NCI-H748 treated with DMSO at 0.1 percent for 48 hours (cell line): Measurements from ENCODE around the gene SLC25A5.
A peak's percentile ranks its signal among the peaks of the same experiment; 100 is the strongest.

Experiments
- DNase-seq: peaks from one replicate; lab custom pipeline; 2025; lab: John Stamatoyannopoulos, UW

SLC25A5 gene

GRCh38 chrX:119505945-119506344 is 37.7 kb downstream of the SLC25A5 start:
- DNase-seq, result no peak

- no peak for DNase-seq
These were observed 39.0 kb downstream of the SLC25A5 start for GRCh38 chrX:119507206-119507605.

GRCh38 chrX:119512146-119512800 is 44.0 kb downstream of the SLC25A5 start:
- DNase-seq, result peak; percentile 58

GRCh38 chrX:119516157-119516702 is 48.0 kb downstream of the SLC25A5 start:
- peak; percentile 88 for DNase-seq

- no peak for DNase-seq
These were observed 50.1 kb downstream of the SLC25A5 start for GRCh38 chrX:119518371-119518770.
